Chondrocyte (in vitro differentiated cells): ENCODE data around the gene PI4K2B. TPM values are rescaled to one million over a fixed set of nuclear protein-coding genes. Genes with fewer than 3 reads are reported as not detected.
"Not testable (repeated sequence)": the region's sequence is repeated elsewhere in the genome, so short reads cannot be mapped to it uniquely, and the experiment has no call there.

ENCODE experiments used
- DNase-seq: peaks from one replicate; pipeline ENCODE4 v3.0.0; 2021; ENCODE audit warnings: mixed read lengths, low spot score
- H3K27ac Mint-ChIP-seq: one replicate; pipeline ENCODE4 v1.8.0; 2021; ENCODE audit warnings: mild to moderate bottlenecking, moderate library complexity, mixed read lengths; ENCODE audit not compliant: unreplicated experiment
- H3K27me3 Mint-ChIP-seq: 2 replicates; pipeline ENCODE4 v1.8.0; 2021; ENCODE audit warnings: low read depth, mixed read lengths
- H3K36me3 Mint-ChIP-seq: 2 replicates; pipeline ENCODE4 v1.8.0; 2021; ENCODE audit warnings: low read depth, mixed read lengths
- H3K4me1 Mint-ChIP-seq: 2 replicates; pipeline ENCODE4 v1.8.0; 2021; ENCODE audit warnings: low read depth, mild to moderate bottlenecking, mixed read lengths
- H3K4me3 Mint-ChIP-seq: one replicate; pipeline ENCODE4 v1.8.0; 2021; ENCODE audit warnings: mild to moderate bottlenecking, moderate library complexity, mixed read lengths; ENCODE audit not compliant: unreplicated experiment
- H3K9me3 Mint-ChIP-seq: 2 replicates; pipeline ENCODE4 v1.8.0; 2021; ENCODE audit warnings: low read depth, mixed read lengths
- CTCF ChIP-seq: fragments of 200-600 bp; sonication (generic); IDR thresholded peaks from 2 replicates; pipeline ENCODE4 v1.5.0; 2021; ENCODE audit warnings: antibody characterized with exemption, mild to moderate bottlenecking, moderate library complexity
- total RNA-seq: library from RNA; stranded (reverse); gene quantifications from 3 replicates; pipeline ENCODE4 v1.2.1, GENCODE V29; 2021

Gene PI4K2B
- total RNA-seq, 1 donor from 2014 or later, result 15.5 TPM

- no peaks in the 10 kb centered on the region for H3K9me3 Mint-ChIP-seq
- DNase-seq, result no peak
- H3K36me3 Mint-ChIP-seq, result peaks cover 4% of the 10 kb centered on the region
- H3K27me3 Mint-ChIP-seq, result no peaks in the 10 kb centered on the region
- no peaks in the 10 kb centered on the region for H3K4me1 Mint-ChIP-seq
- H3K27ac Mint-ChIP-seq, result no peak overlapping the region
- TF ChIP-seq CTCF, result no peak
- H3K4me3 Mint-ChIP-seq, result no peak overlapping the region
These were observed 86.5 kb downstream of the PI4K2B start for GRCh38 chr4:25320336-25320735.

GRCh38 chr4:25320773-25321172, 86.9 kb downstream of the PI4K2B start:
- H3K27ac Mint-ChIP-seq, result no peak overlapping the region
- H3K9me3 Mint-ChIP-seq, result no peaks in the 10 kb centered on the region
- H3K36me3 Mint-ChIP-seq, result peaks cover 4% of the 10 kb centered on the region
- H3K27me3 Mint-ChIP-seq, result no peaks in the 10 kb centered on the region
- TF ChIP-seq CTCF, result no peak
- no peaks in the 10 kb centered on the region for H3K4me1 Mint-ChIP-seq
- H3K4me3 Mint-ChIP-seq, result no peak overlapping the region
- DNase-seq, result no peak

DNA sequence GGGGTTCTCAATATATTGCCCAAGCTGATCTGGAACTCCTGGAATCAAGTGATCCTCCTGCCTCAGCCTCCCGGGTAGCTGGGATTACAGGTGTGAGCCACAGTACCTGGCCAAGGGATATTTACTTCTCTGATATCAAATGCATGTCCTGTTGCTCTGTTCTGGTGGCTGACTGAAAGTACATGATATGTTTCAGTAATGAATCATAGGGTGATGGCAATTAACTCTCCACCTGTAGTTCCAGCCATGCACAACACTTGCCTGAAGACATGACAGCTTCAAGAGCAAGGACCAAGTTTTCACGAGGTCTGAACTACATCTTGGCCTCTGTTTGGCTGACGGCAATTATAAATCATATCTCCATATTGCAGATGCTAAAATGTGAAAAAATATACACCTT, 87.9 kb downstream of the PI4K2B start:
- Mint-ChIP-seq H3K36me3 (peaks cover 4% of the 10 kb centered on the region), H3K27me3 (no peaks in the 10 kb centered on the region), H3K4me1 (no peaks in the 10 kb centered on the region), H3K9me3 (no peaks in the 10 kb centered on the region), H3K27ac (no peak overlapping the region), H3K4me3 (no peak overlapping the region)
- no peak for DNase-seq
- no peak for TF ChIP-seq CTCF

GRCh38 chr4:25328463-25328862, 94.6 kb downstream of the PI4K2B start:
- not testable (repeated sequence) for DNase-seq, H3K27ac Mint-ChIP-seq, H3K27me3 Mint-ChIP-seq, H3K9me3 Mint-ChIP-seq, H3K4me3 Mint-ChIP-seq, H3K36me3 Mint-ChIP-seq
- H3K4me1 Mint-ChIP-seq, result peaks cover 12% of the 10 kb centered on the region

Other genes with a start within 250 kb of the PI4K2B start
- gene LGI2, start 203.1 kb upstream of the PI4K2B start, total RNA-seq, result 0.30 to 0.85 TPM (median 0.36 TPM) in 3 replicates
- 5.4 to 7.8 TPM (median 6.1 TPM) in 3 replicates for gene SEPSECS, start 73.6 kb upstream of the PI4K2B start, total RNA-seq
- gene ZCCHC4, start 78.7 kb downstream of the PI4K2B start, total RNA-seq, result 6.0 to 8.6 TPM (median 7.0 TPM) in 3 replicates
- 17.7 to 23.3 TPM (median 17.7 TPM) in 3 replicates for gene ANAPC4, start 143.2 kb downstream of the PI4K2B start, total RNA-seq